HepG2 (cell line): ENCODE measurements around the gene SLC12A5. TPM values are rescaled to one million over a fixed set of nuclear protein-coding genes. Genes with fewer than 3 reads are reported as not detected.

Experiments
- ARNT2 ChIP-seq: sonication (generic); formaldehyde crosslinking; IDR thresholded peaks from 2 replicates; pipeline ENCODE4 v1.8.0; 2022; ENCODE audit warnings: mild to moderate bottlenecking, low read depth, missing genetic modification reagents, moderate library complexity
- CBX1 ChIP-seq: IDR thresholded peaks from one replicate; pipeline ENCODE4 v1.6.1; 2016; ENCODE audit warnings: antibody characterized with exemption, low read depth
- FIP1L1 ChIP-seq: fragments of 200-400 bp; formaldehyde crosslinking; IDR thresholded peaks from 2 replicates; pipeline ENCODE4 v1.6.1; 2018; ENCODE audit warnings: low read depth, mild to moderate bottlenecking, low read length, moderate library complexity, borderline replicate concordance; ENCODE audit not compliant: insufficient read depth
- GABPA ChIP-seq, 2 experiments: IDR thresholded peaks; 2 replicates each; pipeline ENCODE4 v1.6.1; 2011 to 2016; ENCODE audit warnings: low read depth in 2 of 2, low read length in 1 of 2, missing biosample characterization in 1 of 2, missing genetic modification characterization in 1 of 2
- KLF11 ChIP-seq: IDR thresholded peaks from 2 replicates; pipeline ENCODE4 v1.6.1; 2016; ENCODE audit warnings: missing compliant biosample characterization
- POLR2AphosphoS2 ChIP-seq: IDR thresholded peaks from 2 replicates; pipeline ENCODE4 v1.6.1; 2011; ENCODE audit warnings: low read depth, low read length, improper control_type of control experiment
- SP1 ChIP-seq, 2 experiments: fragments of 450-650 bp in 1 of 2; sonication (generic) in 1 of 2; formaldehyde crosslinking in 1 of 2; IDR thresholded peaks; 2 replicates each; pipeline versions ENCODE4 v1.4.0 to v1.6.1; 2016 to 2020; ENCODE audit warnings: missing genetic modification reagents in 1 of 2
- TFDP1 ChIP-seq: IDR thresholded peaks from 2 replicates; pipeline ENCODE4 v1.6.1; 2016; ENCODE audit warnings: missing compliant biosample characterization, missing genetic modification reagents, borderline replicate concordance
- ZBTB7B ChIP-seq: sonication (generic); formaldehyde crosslinking; IDR thresholded peaks from 2 replicates; pipeline ENCODE4 v1.4.0; 2020; ENCODE audit warnings: missing genetic modification reagents
- ZNF235 ChIP-seq: sonication (generic); formaldehyde crosslinking; IDR thresholded peaks from 2 replicates; pipeline ENCODE4 v1.8.1; 2023; ENCODE audit warnings: mild to moderate bottlenecking, missing genetic modification reagents, borderline replicate concordance
- ZNF407 ChIP-seq: sonication (generic); formaldehyde crosslinking; IDR thresholded peaks from one replicate; pipeline ENCODE4 v1.5.1; 2020; ENCODE audit warnings: mild to moderate bottlenecking, missing genetic modification reagents; ENCODE audit errors: not compliant biosample characterization
- ZNF430 ChIP-seq: sonication (generic); formaldehyde crosslinking; IDR thresholded peaks from 2 replicates; pipeline ENCODE4 v1.9.0; 2021; ENCODE audit warnings: mild to moderate bottlenecking, missing genetic modification reagents
- ZNF503 ChIP-seq: sonication (generic); formaldehyde crosslinking; IDR thresholded peaks from 2 replicates; pipeline ENCODE4 v1.4.0; 2020; ENCODE audit warnings: missing genetic modification reagents
- ZNF513 ChIP-seq: sonication (generic); formaldehyde crosslinking; conservative IDR thresholded peaks from 2 replicates; pipeline ENCODE4 v1.5.0; 2020; ENCODE audit warnings: missing genetic modification reagents
- ZNF558 ChIP-seq: sonication (generic); formaldehyde crosslinking; IDR thresholded peaks from 2 replicates; pipeline ENCODE4 v1.9.0; 2022; ENCODE audit warnings: mild to moderate bottlenecking, missing genetic modification reagents, borderline replicate concordance
- ZSCAN9 ChIP-seq: IDR thresholded peaks from 2 replicates; pipeline ENCODE4 v1.6.1; 2016; ENCODE audit warnings: borderline replicate concordance
- polyA plus RNA-seq, 8 experiments: library from polyadenylated mRNA; depleted of rRNA in 3 of 8; stranded (reverse) in 7 of 8; unstranded in 1 of 8; fragments of >200 nt; fragmentation: Illumina TruSeq in 4 of 8; extraction: Trizol in 4 of 8; gene quantifications; 2 replicates each; pipeline versions ENCODE4 v1.2.1 to v1.2.3, GENCODE V29; 2011 to 2016; ENCODE audit warnings: low read depth in 4 of 8, missing spikeins in 1 of 8, mixed read lengths in 1 of 8; ENCODE audit not compliant: insufficient read depth in 1 of 8
- total RNA-seq, 5 experiments: library from RNA; depleted of rRNA; stranded (reverse); fragments of >200 nt; fragmentation: Illumina TruSeq; extraction: Trizol; gene quantifications; 2 replicates each; pipeline ENCODE4 v1.2.3, GENCODE V29; 2016; ENCODE audit warnings: low read depth in 1 of 5

SLC12A5 gene
- total and polyA plus RNA-seq, 2 of the 13 experiments (the other 11 are each of a cell fraction or from before 2014, with no cell fraction given), result 4.3 to 5.4 TPM

- TF ChIP-seq ZNF430 (CRISPR knock-in tag) (no peak), ARNT2 (CRISPR knock-in tag) (peak; percentile 54; the same call in 1 of the 2 replicates), ZNF407 (no peak), POLR2AphosphoS2 (no peak), ZBTB7B (CRISPR knock-in tag) (peak; percentile 75), ZNF503 (CRISPR knock-in tag) (no peak), ZNF235 (CRISPR knock-in tag) (no peak), ZNF558 (CRISPR knock-in tag) (peak; percentile 81), KLF11 (CRISPR knock-in tag) (no peak), ZSCAN9 (no peak; the same call in 1 of the 2 replicates), SP1 (IDR thresholded peaks at IDR 0.05) (no peak), SP1 (CRISPR knock-in tag; IDR thresholded peaks at IDR 0.05) (no peak; the same call in 1 of the 2 replicates), FIP1L1 (no peak), ZNF513 (peak; percentile 41; the same call in 1 of the 2 replicates), CBX1 (peak; percentile 77), GABPA (IDR thresholded peaks at IDR 0.05; ENCODE audit: low read depth, low read length) (peak; percentile 49), GABPA (CRISPR knock-in tag; IDR thresholded peaks at IDR 0.05; ENCODE audit: low read depth) (no peak), TFDP1 (no peak; the same call in 1 of the 2 replicates)
Observed at GRCh38 chr20:46013829-46014516, 15.0 kb upstream of the SLC12A5 start (continued).
